ENCODE results near the gene USP13. TPM values are rescaled to one million over a fixed set of nuclear protein-coding genes. Genes with fewer than 3 reads are reported as not detected.

Gene USP13
- total and polyA plus RNA-seq, 2 experiments from 2014 or later, result 9.6 to 22.7 TPM

GRCh38 chr3:179677884-179678283 is 25.0 kb downstream of the USP13 start:
- Histone ChIP-seq H3K27me3 (ENCODE audit: insufficient read depth) (no peaks in the 10 kb centered on the region), H3K4me3 (no peak overlapping the region), H3F3A (replicated peaks; ENCODE audit: low read depth) (no peaks in the 10 kb centered on the region), H3K9me2 (ENCODE audit: insufficient read depth) (no peaks in the 10 kb centered on the region; the same call in 1 of the 2 replicates), H3K4me2 (no peak overlapping the region), H3K36me3 (ENCODE audit: insufficient read depth) (no peaks in the 10 kb centered on the region), H4K20me1 (replicated peaks; ENCODE audit: insufficient read depth) (0 out of 2 replicates have a peak, but pooled peaks cover 13% of the 10 kb centered on the region), H3K79me2 (replicated peaks; ENCODE audit: insufficient read depth) (peaks cover 89% of the 10 kb centered on the region), H2AFZ (no peak overlapping the region), H3K4me1 (ENCODE audit: insufficient read depth) (peaks cover 23% of the 10 kb centered on the region), H3K27ac (ENCODE audit: low read depth) (no peak overlapping the region)
- Mint-ChIP-seq H3K4me1 (peaks cover 27% of the 10 kb centered on the region), H3K27me3 (ENCODE audit: insufficient read depth, low read depth, poor library complexity) (peaks cover 3% of the 10 kb centered on the region), H3K9me3 (no peaks in the 10 kb centered on the region), H3K36me3 (ENCODE audit: low read depth) (no peaks in the 10 kb centered on the region), H3K27ac (no peak overlapping the region), H3K4me3 (no peak overlapping the region)
- TF ChIP-seq ZNF462 (CRISPR knock-in tag; IDR thresholded peaks at IDR 0.05) (no peak), REST (IDR thresholded peaks at IDR 0.05; ENCODE audit: unreplicated experiment) (no peak), EZH2phosphoT487 (IDR thresholded peaks at IDR 0.05; ENCODE audit: unreplicated experiment) (no peak)
- no peak for DNase-seq (ENCODE audit: low spot score)
- no peak for ATAC-seq
